Astrocyte (in vitro differentiated cells and primary cell): ENCODE results near the gene GPR153. TPM values are rescaled to one million over a fixed set of nuclear protein-coding genes. Genes with fewer than 3 reads are reported as not detected.

Experiments used
- DNase-seq: peaks from one replicate; pipeline ENCODE4 v3.0.0-alpha.2; 2010; ENCODE audit warnings: low read depth
- FAIRE-seq: peaks from 2 replicates; lab custom pipeline; 2011; peaks lifted over from hg19 to GRCh38; lab: Jason Lieb, UNC
- H2AFZ ChIP-seq: 2 replicates; pipeline ENCODE4 v1.6.0; 2012; ENCODE audit warnings: low read depth, low read length, inconsistent platforms
- H3K27ac ChIP-seq: 2 replicates; pipeline ENCODE4 v1.5.1; 2011; ENCODE audit warnings: low read depth, low read length, inconsistent platforms
- H3K27me3 ChIP-seq: 2 replicates; pipeline ENCODE4 v1.6.0; 2011; ENCODE audit warnings: low read length, inconsistent platforms; ENCODE audit not compliant: insufficient read depth
- H3K36me3 ChIP-seq: 2 replicates; pipeline ENCODE4 v1.5.1; 2011; ENCODE audit warnings: low read length, inconsistent platforms; ENCODE audit not compliant: insufficient read depth
- H3K4me1 ChIP-seq: 2 replicates; pipeline ENCODE4 v1.5.1; 2011; ENCODE audit warnings: low read length, inconsistent platforms; ENCODE audit not compliant: insufficient read depth
- H3K4me2 ChIP-seq: 2 replicates; pipeline ENCODE4 v1.6.0; 2012; ENCODE audit warnings: low read length, inconsistent platforms
- H3K4me3 ChIP-seq: 2 replicates; pipeline ENCODE4 v1.5.1; 2011; ENCODE audit warnings: low read depth, mild to moderate bottlenecking, low read length, inconsistent platforms; ENCODE audit not compliant: insufficient read depth
- H3K79me2 ChIP-seq: 2 replicates; pipeline ENCODE4 v1.6.0; 2012; ENCODE audit warnings: mild to moderate bottlenecking, low read length, inconsistent platforms; ENCODE audit not compliant: insufficient read depth
- H3K9ac ChIP-seq: 2 replicates; pipeline ENCODE4 v1.6.0; 2012; ENCODE audit warnings: mild to moderate bottlenecking, low read length, inconsistent platforms
- H3K9me3 ChIP-seq: 2 replicates; pipeline ENCODE4 v1.5.1; 2012; ENCODE audit warnings: low read depth, mild to moderate bottlenecking, low read length, inconsistent platforms; ENCODE audit not compliant: insufficient read depth
- H4K20me1 ChIP-seq: 2 replicates; pipeline ENCODE4 v1.6.0; 2012; ENCODE audit warnings: low read length, inconsistent platforms; ENCODE audit not compliant: insufficient read depth
- H3K27ac Mint-ChIP-seq: one replicate; pipeline ENCODE4 v1.8.0; 2021; ENCODE audit warnings: mild to moderate bottlenecking, mixed read lengths; ENCODE audit not compliant: unreplicated experiment
- H3K27me3 Mint-ChIP-seq: one replicate; pipeline ENCODE4 v1.8.0; 2021; ENCODE audit warnings: low read depth, mixed read lengths; ENCODE audit not compliant: unreplicated experiment
- H3K36me3 Mint-ChIP-seq: one replicate; pipeline ENCODE4 v1.8.0; 2021; ENCODE audit warnings: low read depth, mixed read lengths; ENCODE audit not compliant: unreplicated experiment
- H3K4me1 Mint-ChIP-seq: one replicate; pipeline ENCODE4 v1.8.0; 2021; ENCODE audit warnings: low read depth, mixed read lengths; ENCODE audit not compliant: unreplicated experiment
- H3K4me3 Mint-ChIP-seq: one replicate; pipeline ENCODE4 v1.8.0; 2021; ENCODE audit warnings: mild to moderate bottlenecking, moderate library complexity, mixed read lengths; ENCODE audit not compliant: unreplicated experiment
- H3K9me3 Mint-ChIP-seq: one replicate; pipeline ENCODE4 v1.8.0; 2021; ENCODE audit warnings: mild to moderate bottlenecking, mixed read lengths; ENCODE audit not compliant: unreplicated experiment
- CTCF ChIP-seq: IDR thresholded peaks from 2 replicates; pipeline ENCODE4 v1.5.1; 2011; ENCODE audit warnings: low read depth, mild to moderate bottlenecking, inconsistent platforms, low read length, moderate library complexity; ENCODE audit not compliant: insufficient read depth
- EZH2 ChIP-seq: IDR thresholded peaks from 2 replicates; pipeline ENCODE4 v1.6.1; 2012; ENCODE audit warnings: mild to moderate bottlenecking, low read length, inconsistent platforms; ENCODE audit not compliant: insufficient read depth
- total RNA-seq: library from RNA; stranded (reverse); gene quantifications from 2 replicates; pipeline ENCODE4 v1.2.1, GENCODE V29; 2021

The GPR153 gene
- total RNA-seq, 1 donor from 2014 or later: 3.0 TPM

GRCh38 chr1:6279613-6280383, 18.9 kb upstream of the GPR153 start:
- Histone ChIP-seq H3K4me1 (peaks cover 11% of the 10 kb centered on the region), H3K79me2 (no peaks in the 10 kb centered on the region), H2AFZ (no peak overlapping the region), H3K27me3 (no peaks in the 10 kb centered on the region), H3K4me2 (no peak overlapping the region), H3K9me3 (no peaks in the 10 kb centered on the region), H3K27ac (no peak overlapping the region), H4K20me1 (peaks cover 9% of the 10 kb centered on the region), H3K36me3 (no peaks in the 10 kb centered on the region), H3K9ac (no peak overlapping the region), H3K4me3 (no peak overlapping the region)
- FAIRE-seq: no peak
- Mint-ChIP-seq H3K36me3 (peaks cover 11% of the 10 kb centered on the region), H3K4me3 (no peak overlapping the region), H3K27me3 (no peaks in the 10 kb centered on the region), H3K27ac (no peak overlapping the region), H3K4me1 (peaks cover 6% of the 10 kb centered on the region), H3K9me3 (no peaks in the 10 kb centered on the region)
- no peak for TF ChIP-seq EZH2
- no peak for TF ChIP-seq CTCF
- DNase-seq: no peak

GRCh38 chr1:6279066-6279465, 18.2 kb upstream of the GPR153 start:
- Histone ChIP-seq H3K9ac (no peak overlapping the region), H3K4me3 (no peak overlapping the region), H3K79me2 (no peaks in the 10 kb centered on the region), H3K9me3 (no peaks in the 10 kb centered on the region), H3K36me3 (no peaks in the 10 kb centered on the region), H3K4me2 (no peak overlapping the region), H3K27ac (no peak overlapping the region), H3K27me3 (no peaks in the 10 kb centered on the region), H3K4me1 (peaks cover 11% of the 10 kb centered on the region), H4K20me1 (peaks cover 6% of the 10 kb centered on the region), H2AFZ (no peak overlapping the region)
- Mint-ChIP-seq H3K9me3 (no peaks in the 10 kb centered on the region), H3K27ac (no peak overlapping the region), H3K4me3 (no peak overlapping the region), H3K4me1 (peaks cover 6% of the 10 kb centered on the region), H3K27me3 (no peaks in the 10 kb centered on the region), H3K36me3 (peaks cover 11% of the 10 kb centered on the region)
- no peak for FAIRE-seq
- no peak for DNase-seq
- TF ChIP-seq EZH2: no peak
- TF ChIP-seq CTCF: no peak

GRCh38 chr1:6278263-6278662, 17.4 kb upstream of the GPR153 start:
- no peaks in the 10 kb centered on the region for H3K36me3 ChIP-seq
- H3K4me3 ChIP-seq: no peak overlapping the region
- peaks cover 17% of the 10 kb centered on the region for H3K4me1 ChIP-seq
- no peak for TF ChIP-seq EZH2
- TF ChIP-seq CTCF: no peak
- H3K9ac ChIP-seq: no peak overlapping the region
- Mint-ChIP-seq H3K27ac (no peak overlapping the region), H3K27me3 (no peaks in the 10 kb centered on the region), H3K9me3 (no peaks in the 10 kb centered on the region), H3K4me1 (peaks cover 10% of the 10 kb centered on the region), H3K36me3 (peaks cover 11% of the 10 kb centered on the region), H3K4me3 (no peak overlapping the region)
- no peaks in the 10 kb centered on the region for H3K27me3 ChIP-seq
- no peak overlapping the region for H3K4me2 ChIP-seq
- DNase-seq (no peak), FAIRE-seq (no peak)
- H4K20me1 ChIP-seq: peaks cover 6% of the 10 kb centered on the region
- no peak overlapping the region for H2AFZ ChIP-seq
- no peaks in the 10 kb centered on the region for H3K9me3 ChIP-seq
- H3K79me2 ChIP-seq: no peaks in the 10 kb centered on the region
- no peak overlapping the region for H3K27ac ChIP-seq
